Measurements from ENCODE around the gene DCDC2C. TPM values are rescaled to one million over a fixed set of nuclear protein-coding genes. Genes with fewer than 3 reads are reported as not detected.

Gene DCDC2C
- total and polyA plus RNA-seq, 2 of the 4 experiments (the other 2 are of a cell fraction), result not detected

GRCh38 chr2:3681625-3682024 is 21.8 kb upstream of the DCDC2C start:
- Histone ChIP-seq H2BK20ac (ENCODE audit: low read depth, low read length) (no peak overlapping the region), H3K36me3 (ENCODE audit: control insufficient read depth, insufficient read depth, low read length) (no peaks in the 10 kb centered on the region), H3K9me1 (ENCODE audit: insufficient read depth, low read length) (no peaks in the 10 kb centered on the region), H2BK15ac (ENCODE audit: low read depth, low read length) (no peak overlapping the region), H3K23ac (ENCODE audit: low read depth, low read length) (no peak overlapping the region), H3K4ac (ENCODE audit: low read depth, low read length) (no peak overlapping the region), H3K79me1 (ENCODE audit: low read depth in 1 of 2, low read length in 2 of 2) (no peaks in the 10 kb centered on the region), H3K27me3 (ENCODE audit: control insufficient read depth, insufficient read depth, low read length) (peaks cover 8% of the 10 kb centered on the region), H4K20me1 (ENCODE audit: insufficient read depth, low read length) (no peaks in the 10 kb centered on the region), H3K18ac (ENCODE audit: low read depth, low read length) (no peak overlapping the region), H4K91ac (ENCODE audit: insufficient read depth, low read depth, low read length) (no peak overlapping the region), H3K4me2 (ENCODE audit: low read depth, low read length) (no peak overlapping the region), H2AK5ac (ENCODE audit: low read depth, low read length) (no peak overlapping the region), H3K14ac (replicated peaks; ENCODE audit: low read depth, low read length) (no peak overlapping the region), H2AK9ac (replicated peaks; ENCODE audit: low read depth, low read length, poor library complexity) (no peak overlapping the region), H4K5ac (ENCODE audit: low read depth, low read length) (no peak overlapping the region), H3K9me3 (ENCODE audit: control insufficient read depth, insufficient read depth, low read length) (no peaks in the 10 kb centered on the region), H2BK5ac (ENCODE audit: low read depth, low read length, poor library complexity, severe bottlenecking) (no peak overlapping the region), H2AFZ (replicated peaks; ENCODE audit: low read length, poor library complexity) (no peak overlapping the region), H3K56ac (ENCODE audit: extremely low read depth, insufficient read depth, low read length) (no peak overlapping the region), H3K9ac (ENCODE audit: low read depth, low read length) (no peak overlapping the region), H4K8ac (ENCODE audit: low read depth in 2 of 2, low read length in 2 of 2) (no peak overlapping the region), H2BK120ac (ENCODE audit: low read depth, low read length) (no peak overlapping the region), H3K27ac (ENCODE audit: insufficient read depth, low read length) (no peak overlapping the region), H3K4me3 (ENCODE audit: insufficient read depth, low read depth, low read length) (no peak overlapping the region), H3K4me1 (ENCODE audit: control insufficient read depth, insufficient read depth, low read length) (no peaks in the 10 kb centered on the region)
- in situ Hi-C loops (cut with MboI; ENCODE audit: low sequenced_read_pairs), result no loop called here
- no peak for TF ChIP-seq USF2 (IDR thresholded peaks at IDR 0.05; ENCODE audit: low read depth, low read length)
- no peak for TF ChIP-seq NFE2L2 (IDR thresholded peaks at IDR 0.05; ENCODE audit: low read depth, low read length)
- TF ChIP-seq BHLHE40 (IDR thresholded peaks at IDR 0.05; ENCODE audit: low read depth, low read length), result no peak
- ATAC-seq (ENCODE audit: low read depth) (no peak), DNase-seq (no peak)
- BruUV-seq (replicated peaks), result no TSS peak
- ChIA-PET CTCF (no interaction called here), POLR2A (ENCODE audit: unreplicated experiment) (no interaction called here)
- dilution Hi-C loops (cut with HindIII; ENCODE audit: low sequenced_read_pairs, unreplicated experiment), result no loop called here
- WGBS, 2 experiments (ENCODE audit: extremely low coverage in 2 of 2, insufficient read length in 1 of 2), result 20% methylated on average over 1 of the region's 5 CpGs; no CpG with 5 or more reads in 1 of the 2 experiments
- intact Hi-C loops (cut with micrococcal nuclease), result no loop called here
